Endothelial cell (in vitro differentiated cells): ENCODE results near the gene ALDOA. TPM values are rescaled to one million over a fixed set of nuclear protein-coding genes. Genes with fewer than 3 reads are reported as not detected.

Experiments
- DNase-seq: peaks from one replicate; pipeline ENCODE4 v3.0.0; 2021; ENCODE audit warnings: low spot score
- H3K27ac Mint-ChIP-seq: one replicate; pipeline ENCODE4 v1.8.0; 2021; ENCODE audit warnings: mixed read lengths, inconsistent platforms; ENCODE audit not compliant: unreplicated experiment
- H3K27me3 Mint-ChIP-seq: one replicate; pipeline ENCODE4 v1.8.0; 2021; ENCODE audit warnings: mild to moderate bottlenecking, moderate library complexity, mixed read lengths, inconsistent platforms; ENCODE audit not compliant: unreplicated experiment
- H3K36me3 Mint-ChIP-seq: one replicate; pipeline ENCODE4 v1.8.0; 2021; ENCODE audit warnings: mild to moderate bottlenecking, low read depth, mixed read lengths, inconsistent platforms; ENCODE audit not compliant: unreplicated experiment
- H3K4me1 Mint-ChIP-seq: one replicate; pipeline ENCODE4 v1.8.0; 2021; ENCODE audit warnings: mild to moderate bottlenecking, mixed read lengths, inconsistent platforms; ENCODE audit not compliant: unreplicated experiment
- H3K4me3 Mint-ChIP-seq: one replicate; pipeline ENCODE4 v1.8.0; 2021; ENCODE audit warnings: mild to moderate bottlenecking, mixed read lengths, inconsistent platforms; ENCODE audit not compliant: unreplicated experiment
- H3K9me3 Mint-ChIP-seq: one replicate; pipeline ENCODE4 v1.8.0; 2021; ENCODE audit warnings: mixed read lengths, inconsistent platforms; ENCODE audit not compliant: unreplicated experiment
- CTCF ChIP-seq: fragments of 200-600 bp; sonication (generic); IDR thresholded peaks from one replicate; pipeline ENCODE4 v1.5.0; 2021; ENCODE audit warnings: antibody characterized with exemption; ENCODE audit not compliant: unreplicated experiment
- total RNA-seq: library from RNA; stranded (reverse); fragmentation: NEBNext Ultra II Directional; extraction: Animal tissue kit (Norgen Biotek cat#: 25700); gene quantifications from one replicate; pipeline ENCODE4 v1.2.1, GENCODE V29; 2021; ENCODE audit not compliant: unreplicated experiment

Gene ALDOA
- total RNA-seq, 1 donor from 2014 or later, result 551 TPM

- no peak for DNase-seq
- H3K27ac Mint-ChIP-seq, result no peak overlapping the region
- no peak for TF ChIP-seq CTCF
- H3K36me3 Mint-ChIP-seq, result peaks cover 6% of the 10 kb centered on the region
- H3K9me3 Mint-ChIP-seq, result no peaks in the 10 kb centered on the region
- peaks cover 2% of the 10 kb centered on the region for H3K27me3 Mint-ChIP-seq
- H3K4me1 Mint-ChIP-seq, result peaks cover 2% of the 10 kb centered on the region
- no peak overlapping the region for H3K4me3 Mint-ChIP-seq
Observed at GRCh38 chr16:30060836-30061554, 4.6 kb upstream of the ALDOA start.

- DNase-seq, result no peak
- Mint-ChIP-seq H3K9me3 (no peaks in the 10 kb centered on the region), H3K4me1 (peaks cover 14% of the 10 kb centered on the region), H3K36me3 (peaks cover 20% of the 10 kb centered on the region), H3K27ac (no peak overlapping the region), H3K27me3 (peaks cover 6% of the 10 kb centered on the region), H3K4me3 (no peak overlapping the region)
- TF ChIP-seq CTCF, result no peak
Observed at GRCh38 chr16:30063278-30063892, 2.2 kb upstream of the ALDOA start.

- Mint-ChIP-seq H3K27ac (no peak overlapping the region), H3K4me3 (peak overlapping the region; percentile 85), H3K27me3 (peaks cover 7% of the 10 kb centered on the region), H3K36me3 (peaks cover 25% of the 10 kb centered on the region), H3K9me3 (no peaks in the 10 kb centered on the region), H3K4me1 (peaks cover 14% of the 10 kb centered on the region)
- TF ChIP-seq CTCF, result no peak
- DNase-seq, result peak; percentile 23
Observed at GRCh38 chr16:30063893-30064728, 1.4 kb upstream of the ALDOA start.

GRCh38 chr16:30064729-30065101 is 845 bp upstream of the ALDOA start:
- Mint-ChIP-seq H3K27ac (no peak overlapping the region), H3K4me1 (peaks cover 14% of the 10 kb centered on the region), H3K4me3 (peak overlapping the region; percentile 91), H3K9me3 (no peaks in the 10 kb centered on the region), H3K27me3 (peaks cover 12% of the 10 kb centered on the region), H3K36me3 (peaks cover 29% of the 10 kb centered on the region)
- no peak for DNase-seq
- TF ChIP-seq CTCF, result no peak
